Thoracic aorta (tissue), 2 donors: ENCODE measurements around the gene ACAP2. TPM values are rescaled to one million over a fixed set of nuclear protein-coding genes. Genes with fewer than 3 reads are reported as not detected.

ENCODE experiments used
- ATAC-seq: fragments of 150-250 bp; one replicate; pipeline ENCODE4 v1.8.0; 2017; ENCODE audit warnings: low read depth; ENCODE audit not compliant: insufficient number of reproducible peaks, low FRiP score
- DNase-seq: peaks from one replicate; pipeline ENCODE4 v3.0.0-alpha.2; 2020; ENCODE audit warnings: low spot score
- H3K27ac ChIP-seq, 2 donors: fragments of 200-600 bp; sonication (generic); 1 replicate in 1 of 2; 2 replicates in 1 of 2; pipeline ENCODE4 v1.5.1; 2016; ENCODE audit warnings: mild to moderate bottlenecking in 2 of 2, moderate library complexity in 2 of 2
- H3K27me3 ChIP-seq: fragments of 200-600 bp; sonication (generic); replicated peaks from 2 replicates; pipeline ENCODE4 v1.6.0; 2016; ENCODE audit warnings: mild to moderate bottlenecking; ENCODE audit not compliant: insufficient read depth
- H3K36me3 ChIP-seq: fragments of 200-600 bp; sonication (generic); one replicate; pipeline ENCODE4 v1.5.1; 2016
- H3K4me1 ChIP-seq, 2 donors: fragments of 200-600 bp; sonication (generic); 1 replicate in 1 of 2; 2 replicates in 1 of 2; pipeline versions ENCODE4 v1.5.1 to v1.6.0; 2016; ENCODE audit warnings: low read depth in 2 of 2, mild to moderate bottlenecking in 1 of 2; ENCODE audit not compliant: control insufficient read depth in 1 of 2
- H3K4me3 ChIP-seq: fragments of 200-600 bp; sonication (generic); 2 replicates; pipeline ENCODE4 v1.5.1; 2016; ENCODE audit warnings: mild to moderate bottlenecking
- H3K9me3 ChIP-seq: fragments of 200-600 bp; sonication (generic); 2 replicates; pipeline ENCODE4 v1.5.1; 2016
- total RNA-seq, 2 donors: library from RNA; depleted of rRNA; stranded (reverse); fragments of >200 nt; gene quantifications; one replicate each; pipeline versions ENCODE4 v1.1.0 to v1.2.3, GENCODE V29; 2016
- TF ChIP-seq, protein P1 (sequence below): fragments of 200-600 bp; sonication (generic); IDR thresholded peaks from one replicate; pipeline ENCODE4 v1.5.1; 2019; ENCODE audit warnings: antibody characterized with exemption

ACAP2 gene
- total RNA-seq, 2 donors from 2014 or later = 32.2 to 56.7 TPM

- Histone ChIP-seq H3K4me3 (no peak overlapping the region), H3K27me3 (no peaks in the 10 kb centered on the region), H3K4me1 (peaks cover 12 to 26% of the 10 kb centered on the region in 2 donors), H3K27ac (no peak overlapping the region), H3K36me3 (no peaks in the 10 kb centered on the region), H3K9me3 (no peaks in the 10 kb centered on the region)
- DNase-seq (no peak), ATAC-seq (no peak)
- TF ChIP-seq, protein P1, sequence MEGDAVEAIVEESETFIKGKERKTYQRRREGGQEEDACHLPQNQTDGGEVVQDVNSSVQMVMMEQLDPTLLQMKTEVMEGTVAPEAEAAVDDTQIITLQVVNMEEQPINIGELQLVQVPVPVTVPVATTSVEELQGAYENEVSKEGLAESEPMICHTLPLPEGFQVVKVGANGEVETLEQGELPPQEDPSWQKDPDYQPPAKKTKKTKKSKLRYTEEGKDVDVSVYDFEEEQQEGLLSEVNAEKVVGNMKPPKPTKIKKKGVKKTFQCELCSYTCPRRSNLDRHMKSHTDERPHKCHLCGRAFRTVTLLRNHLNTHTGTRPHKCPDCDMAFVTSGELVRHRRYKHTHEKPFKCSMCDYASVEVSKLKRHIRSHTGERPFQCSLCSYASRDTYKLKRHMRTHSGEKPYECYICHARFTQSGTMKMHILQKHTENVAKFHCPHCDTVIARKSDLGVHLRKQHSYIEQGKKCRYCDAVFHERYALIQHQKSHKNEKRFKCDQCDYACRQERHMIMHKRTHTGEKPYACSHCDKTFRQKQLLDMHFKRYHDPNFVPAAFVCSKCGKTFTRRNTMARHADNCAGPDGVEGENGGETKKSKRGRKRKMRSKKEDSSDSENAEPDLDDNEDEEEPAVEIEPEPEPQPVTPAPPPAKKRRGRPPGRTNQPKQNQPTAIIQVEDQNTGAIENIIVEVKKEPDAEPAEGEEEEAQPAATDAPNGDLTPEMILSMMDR = no peak
Measured at GRCh38 chr3:195227871-195228270, 214.9 kb downstream of the ACAP2 start.

- Histone ChIP-seq H3K4me3 (no peak overlapping the region), H3K27ac (no peak overlapping the region), H3K9me3 (no peaks in the 10 kb centered on the region), H3K4me1 (peaks cover 21 to 35% of the 10 kb centered on the region in 2 donors), H3K36me3 (no peaks in the 10 kb centered on the region), H3K27me3 (no peaks in the 10 kb centered on the region)
- DNase-seq (no peak), ATAC-seq (no peak)
- TF ChIP-seq, protein P1 = no peak
Measured at GRCh38 chr3:195226900-195227447, 215.8 kb downstream of the ACAP2 start.

DNA sequence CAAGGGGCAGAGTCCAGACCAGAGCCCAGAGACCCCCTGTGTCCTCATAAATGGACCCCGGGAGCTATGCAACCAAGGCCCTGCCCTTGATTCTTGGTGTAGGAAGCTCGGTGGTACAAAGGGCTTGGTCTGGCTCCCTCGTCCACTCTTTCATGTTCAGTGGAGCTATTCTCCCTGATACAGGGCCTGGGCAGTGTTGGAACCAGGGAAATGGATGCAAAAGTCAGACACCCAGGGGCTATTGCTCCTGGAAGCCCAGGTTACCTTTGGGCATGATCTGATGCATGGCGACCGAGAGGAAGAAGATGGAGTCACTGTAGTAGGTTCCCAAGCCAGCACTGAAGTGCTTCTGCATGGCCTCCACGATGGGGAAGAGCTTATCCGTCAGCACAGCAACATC lies 216.4 kb downstream of the ACAP2 start:
- Histone ChIP-seq H3K36me3 (no peaks in the 10 kb centered on the region), H3K27ac (no peak overlapping the region), H3K4me3 (no peak overlapping the region), H3K9me3 (no peaks in the 10 kb centered on the region), H3K4me1 (peaks cover 27 to 40% of the 10 kb centered on the region in 2 donors), H3K27me3 (no peaks in the 10 kb centered on the region)
- DNase-seq (no peak), ATAC-seq (no peak)
- TF ChIP-seq, protein P1 = no peak

- Histone ChIP-seq H3K4me1 (peaks cover 30 to 46% of the 10 kb centered on the region in 2 donors), H3K27ac (peak overlapping the region; percentile 49 to 94), H3K4me3 (no peak overlapping the region), H3K36me3 (no peaks in the 10 kb centered on the region), H3K9me3 (no peaks in the 10 kb centered on the region), H3K27me3 (no peaks in the 10 kb centered on the region)
- ATAC-seq (no peak), DNase-seq (peak; percentile 0)
- TF ChIP-seq, protein P1 = no peak
Measured at GRCh38 chr3:195224980-195225580, 217.7 kb downstream of the ACAP2 start.

Other genes starting within 250 kb of the ACAP2 start
- gene XXYLT1, start 171.9 kb downstream of the ACAP2 start, total RNA-seq = 10 to 100 TPM; 17.7 to 21.2 TPM
- gene PPP1R2, start 100.3 kb upstream of the ACAP2 start, total RNA-seq = 10 to 100 TPM; 55.6 to 69.0 TPM
- 100 to 1,000 TPM; 135 to 153 TPM for gene APOD, start 140.9 kb upstream of the ACAP2 start, total RNA-seq